Measurements from ENCODE around the gene EXOC3. TPM values are rescaled to one million over a fixed set of nuclear protein-coding genes. Genes with fewer than 3 reads are reported as not detected.

The EXOC3 gene
- total RNA-seq, 1 experiment from 2014 or later, result 77.6 TPM

- no peak for DNase-seq (ENCODE audit: low read depth)
Measured at GRCh38 chr5:437281-437771, 5.7 kb upstream of the EXOC3 start.

GRCh38 chr5:438481-438981 is 4.4 kb upstream of the EXOC3 start:
- no peak for DNase-seq (ENCODE audit: low read depth)

DNA sequence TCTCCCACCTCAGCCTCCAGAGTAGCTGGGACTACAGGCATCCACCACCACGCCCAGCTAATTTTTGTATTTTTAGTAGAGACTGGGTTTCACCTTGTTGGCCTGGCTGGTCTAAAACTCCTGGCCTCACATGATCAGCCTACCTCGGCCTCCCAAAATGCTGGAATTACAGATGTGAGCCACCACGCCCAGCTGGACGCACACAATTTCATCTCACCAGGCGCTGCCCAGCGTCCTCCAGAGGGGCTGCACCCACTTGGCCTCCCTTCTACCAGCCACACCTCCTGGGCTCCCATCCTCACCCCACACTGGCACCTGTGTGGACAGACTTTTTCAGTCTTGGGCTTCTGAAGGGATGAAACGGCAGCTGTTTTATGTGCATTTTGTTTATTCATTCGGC is 3.8 kb upstream of the EXOC3 start:
- no peak for DNase-seq (ENCODE audit: low read depth)

DNA sequence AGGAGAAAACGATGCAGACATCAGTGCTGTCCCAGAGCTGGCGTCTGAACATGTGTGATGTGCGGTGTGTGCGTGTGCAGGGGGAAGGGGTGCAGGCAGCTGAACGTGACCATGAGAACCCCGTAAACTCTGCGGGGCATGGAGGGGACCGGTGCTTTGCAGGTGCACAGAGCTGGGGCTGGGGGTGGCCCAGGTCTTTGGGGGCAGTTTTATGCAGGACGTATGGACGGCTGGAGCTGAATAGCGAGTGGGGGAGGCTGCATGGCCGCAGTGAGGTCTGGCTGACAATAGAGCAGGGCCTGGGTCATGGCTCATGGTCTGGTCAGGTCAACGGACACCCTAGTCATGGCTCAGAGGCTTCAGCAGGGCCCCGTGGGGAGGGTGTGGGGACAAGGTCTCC is 3.3 kb upstream of the EXOC3 start:
- DNase-seq (ENCODE audit: low read depth), result no peak

DNA sequence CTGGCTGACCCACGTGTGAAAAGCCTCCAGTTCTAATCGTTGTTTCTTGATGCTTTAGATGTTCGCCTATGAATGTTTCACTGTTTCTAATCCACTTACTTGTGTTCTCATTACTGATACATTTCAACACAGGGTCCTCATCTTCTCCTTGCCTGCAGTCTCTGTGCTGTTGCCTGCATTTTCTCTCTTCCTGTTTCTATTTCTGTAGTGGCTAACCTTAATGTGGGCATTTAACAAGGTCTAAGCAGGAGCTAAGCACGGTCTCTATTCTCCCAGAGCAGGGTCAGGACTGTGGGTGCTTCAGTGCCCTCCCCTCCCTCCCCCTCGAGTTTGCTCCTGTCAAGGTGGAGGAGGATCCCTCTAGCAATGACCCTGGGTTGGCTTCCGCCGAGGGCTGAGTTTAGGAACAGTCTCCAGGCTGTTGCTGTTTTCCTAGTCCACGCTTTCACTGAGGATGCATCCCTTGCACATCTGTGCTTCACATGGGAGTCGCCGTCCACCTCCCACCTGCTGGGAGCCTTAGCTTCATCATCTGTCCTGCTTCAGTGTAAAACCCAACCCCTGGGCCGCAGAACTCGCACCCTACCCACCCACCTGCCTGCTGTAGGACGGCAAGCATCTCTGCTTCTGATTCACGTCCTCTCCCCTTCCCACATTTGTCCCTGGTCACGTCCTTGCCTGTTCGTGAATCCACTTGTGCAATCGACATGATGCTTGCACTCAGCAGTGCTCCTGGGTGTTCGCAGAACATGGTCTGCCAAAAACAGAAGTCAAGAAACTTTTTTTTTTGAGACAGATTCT is 2.4 kb upstream of the EXOC3 start:
- no peak for DNase-seq (ENCODE audit: low read depth)

DNA sequence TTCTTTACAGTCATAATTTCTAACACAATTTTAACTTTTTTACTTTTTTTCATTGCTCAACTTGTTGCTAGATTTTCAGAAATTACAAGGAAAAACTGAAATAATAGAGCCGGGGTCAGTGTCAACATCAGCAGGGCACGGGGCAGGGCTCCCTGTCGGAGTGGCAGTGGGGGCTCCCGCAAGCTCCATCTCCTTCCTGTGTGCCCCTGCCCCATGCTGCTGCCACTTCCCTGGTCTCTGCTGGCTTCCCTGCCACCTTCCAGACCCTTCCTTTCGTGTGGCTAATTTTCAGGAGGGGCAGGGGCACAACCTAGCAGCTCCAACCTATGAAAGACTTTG is 1.0 kb upstream of the EXOC3 start:
- no peak for DNase-seq (ENCODE audit: low read depth)

DNA sequence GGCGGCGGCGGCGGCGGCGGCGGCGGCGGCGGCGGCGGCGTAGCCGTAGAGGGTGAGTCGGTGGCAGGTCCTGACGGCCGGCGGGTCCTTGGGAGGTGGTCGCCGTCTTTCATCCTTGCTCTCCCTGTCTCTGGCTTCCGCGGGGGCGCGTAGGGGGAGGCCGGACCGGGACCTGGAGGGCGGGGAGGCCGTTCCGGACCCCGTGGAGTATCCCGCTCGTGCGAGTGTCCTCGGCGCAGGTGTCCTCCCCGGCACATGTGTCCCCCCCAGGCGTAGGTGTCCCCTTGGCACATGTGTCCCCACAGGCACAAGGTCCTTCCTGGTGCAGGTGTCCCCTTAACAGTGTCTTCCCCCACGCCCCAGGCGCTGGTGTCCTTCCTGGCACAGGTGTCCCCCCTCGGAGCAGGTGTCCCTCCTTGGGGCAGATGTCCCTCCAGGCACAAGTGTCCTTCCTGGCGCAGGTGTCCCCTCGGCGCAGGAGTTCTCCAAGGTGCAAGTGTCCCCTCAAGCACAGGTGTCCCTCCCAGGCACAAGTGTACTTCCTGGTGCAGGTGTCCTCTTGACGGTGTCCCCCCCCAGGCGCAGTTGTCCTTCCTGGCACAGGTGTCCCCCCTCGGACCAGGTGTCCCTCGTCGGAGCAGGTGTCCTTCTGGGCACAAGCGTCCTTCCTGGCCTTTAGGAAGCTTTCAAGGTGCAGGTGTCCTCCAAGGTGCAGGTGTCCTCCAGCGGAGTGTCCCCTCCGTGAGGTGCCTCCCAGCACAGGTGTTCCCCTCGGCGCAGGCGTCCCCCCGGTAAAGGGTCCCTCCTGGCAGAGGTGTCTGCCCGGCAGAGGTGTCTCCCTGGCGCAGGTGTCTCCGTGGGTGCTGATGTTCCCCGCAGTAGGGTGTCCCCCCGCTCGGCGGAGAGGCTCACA is 519 bp downstream of the EXOC3 start:
- DNase-seq (ENCODE audit: low read depth), result no peak

DNA sequence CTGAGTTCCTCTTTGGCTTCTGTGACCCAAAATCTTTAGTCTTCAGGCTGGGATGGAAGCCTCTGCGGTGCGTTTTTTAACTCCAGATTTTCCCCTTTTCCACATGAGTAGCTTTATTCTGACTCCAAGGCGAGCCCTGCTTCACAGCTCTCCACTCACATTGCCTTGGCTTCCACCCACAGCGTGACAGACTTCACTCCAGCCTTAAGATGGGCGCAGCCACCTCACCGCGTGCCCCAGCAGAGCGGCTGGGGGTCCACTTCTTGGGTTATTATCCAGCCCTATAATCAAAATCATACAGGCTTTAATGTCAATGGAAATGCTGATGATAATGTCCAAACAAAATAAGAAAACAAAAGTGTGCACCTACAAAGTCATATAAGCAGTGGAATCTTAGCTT is 1.2 kb downstream of the EXOC3 start:
- no peak for DNase-seq (ENCODE audit: low read depth)

- DNase-seq (ENCODE audit: low read depth), result no peak
Measured at GRCh38 chr5:445591-445990, 2.6 kb downstream of the EXOC3 start.

DNA sequence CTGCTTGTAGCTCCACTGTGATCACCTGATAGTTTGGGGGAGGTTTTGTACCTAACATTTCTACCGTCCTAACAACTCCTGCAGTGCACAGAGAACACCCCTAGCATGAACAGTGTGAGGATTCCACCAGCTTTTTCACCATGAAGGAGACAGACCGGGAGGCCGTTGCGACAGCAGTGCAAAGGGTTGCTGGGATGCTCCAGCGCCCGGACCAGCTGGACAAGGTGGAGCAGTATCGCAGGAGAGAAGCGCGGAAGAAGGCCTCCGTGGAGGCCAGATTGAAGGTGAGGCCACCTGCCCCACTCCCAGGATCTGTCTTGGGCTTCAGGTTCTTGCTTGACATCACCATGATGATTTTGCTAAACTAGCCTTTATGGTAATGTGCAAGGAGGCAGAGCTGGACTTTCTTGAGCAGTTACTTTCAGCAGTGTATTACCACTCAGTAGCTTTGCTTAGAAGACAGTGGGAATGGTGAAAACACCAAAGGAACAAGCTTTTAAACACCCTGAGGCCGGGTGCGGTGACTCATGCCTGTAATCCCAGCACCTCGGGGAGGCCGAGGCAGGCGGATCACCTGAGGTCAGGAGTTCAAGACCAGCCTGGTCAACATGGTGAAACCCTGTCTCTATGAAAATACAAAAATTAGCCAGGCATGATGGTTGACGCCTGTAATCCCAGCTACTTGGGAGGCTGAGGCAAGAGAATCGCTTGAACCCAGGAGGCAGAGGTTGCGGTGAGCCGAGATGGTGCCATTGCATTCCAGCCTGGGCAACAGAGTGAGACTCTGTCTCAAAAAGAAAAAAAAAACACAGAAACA is 3.3 kb downstream of the EXOC3 start:
- DNase-seq (ENCODE audit: low read depth), result no peak

GRCh38 chr5:446883-447263 is 3.9 kb downstream of the EXOC3 start:
- no peak for DNase-seq (ENCODE audit: low read depth)

DNA sequence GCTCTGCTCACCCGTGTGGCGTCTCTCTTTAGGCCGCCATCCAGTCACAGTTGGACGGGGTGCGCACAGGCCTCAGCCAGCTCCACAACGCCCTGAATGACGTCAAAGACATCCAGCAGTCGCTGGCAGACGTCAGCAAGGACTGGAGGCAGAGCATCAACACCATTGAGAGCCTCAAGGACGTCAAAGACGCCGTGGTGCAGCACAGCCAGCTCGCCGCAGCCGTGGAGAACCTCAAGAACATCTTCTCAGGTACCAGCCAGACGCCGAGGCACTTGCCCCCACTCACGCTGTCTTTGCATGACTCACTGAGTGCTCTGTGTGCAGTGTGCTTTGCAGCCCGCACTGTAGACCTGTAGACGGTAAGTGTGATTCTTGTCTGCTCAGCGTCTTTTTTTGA is 4.5 kb downstream of the EXOC3 start:
- no peak for DNase-seq (ENCODE audit: low read depth)

DNA sequence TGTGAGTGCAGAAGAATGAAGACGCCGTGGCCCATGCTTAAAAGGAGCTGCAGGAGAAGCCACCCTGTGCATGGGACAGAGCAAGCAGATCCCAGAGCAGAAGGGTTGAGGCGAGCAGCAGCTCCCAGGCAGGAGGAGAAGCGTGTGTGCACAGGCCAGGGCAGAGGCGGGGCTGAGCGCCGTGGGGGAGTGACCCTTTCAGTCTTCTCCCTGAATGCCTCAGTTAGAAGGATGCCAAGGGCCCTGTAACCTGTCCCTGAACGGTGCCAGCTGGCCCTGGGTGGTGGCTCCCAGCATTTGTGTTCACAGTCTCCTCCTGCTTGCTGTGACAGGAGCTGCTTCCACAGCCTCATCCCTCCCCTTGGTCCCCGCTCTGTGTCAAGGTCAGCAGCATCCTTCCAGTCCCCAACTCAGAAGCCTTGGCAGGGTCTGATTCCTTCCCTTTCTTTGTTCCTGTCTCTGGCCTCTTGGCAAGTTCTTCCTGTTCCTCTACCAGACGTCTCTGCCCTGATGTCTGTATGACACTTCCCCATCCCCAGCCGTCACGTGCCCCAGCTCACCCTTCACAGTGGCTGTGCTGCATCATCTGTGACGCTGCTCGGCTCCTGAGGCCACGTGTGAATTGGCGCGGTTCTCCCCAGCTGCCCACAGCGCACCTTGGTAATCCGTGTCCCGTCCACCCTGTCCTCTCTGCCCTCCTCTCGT is 5.2 kb downstream of the EXOC3 start:
- DNase-seq (ENCODE audit: low read depth), result no peak

- DNase-seq (ENCODE audit: low read depth), result no peak
Measured at GRCh38 chr5:448766-449090, 5.8 kb downstream of the EXOC3 start.

DNA sequence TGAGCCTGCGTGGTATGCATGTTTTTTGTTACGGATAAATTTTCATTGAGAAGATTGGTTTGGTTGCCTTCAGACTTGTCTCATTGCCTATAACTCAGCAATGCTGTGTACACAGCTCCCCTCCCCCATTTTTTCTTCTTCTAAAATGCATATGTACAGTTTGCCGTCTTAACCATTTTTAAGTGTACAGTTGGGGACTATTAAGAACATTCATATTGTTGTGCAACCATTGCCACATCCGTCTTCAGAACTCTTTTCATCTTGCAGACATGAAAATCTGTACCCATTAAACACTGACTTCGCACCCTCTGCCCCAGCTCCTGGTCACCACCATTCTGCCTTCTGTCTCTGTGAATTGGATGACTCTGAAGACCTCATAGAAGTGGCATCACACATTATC is 6.2 kb downstream of the EXOC3 start:
- no peak for DNase-seq (ENCODE audit: low read depth)

DNA sequence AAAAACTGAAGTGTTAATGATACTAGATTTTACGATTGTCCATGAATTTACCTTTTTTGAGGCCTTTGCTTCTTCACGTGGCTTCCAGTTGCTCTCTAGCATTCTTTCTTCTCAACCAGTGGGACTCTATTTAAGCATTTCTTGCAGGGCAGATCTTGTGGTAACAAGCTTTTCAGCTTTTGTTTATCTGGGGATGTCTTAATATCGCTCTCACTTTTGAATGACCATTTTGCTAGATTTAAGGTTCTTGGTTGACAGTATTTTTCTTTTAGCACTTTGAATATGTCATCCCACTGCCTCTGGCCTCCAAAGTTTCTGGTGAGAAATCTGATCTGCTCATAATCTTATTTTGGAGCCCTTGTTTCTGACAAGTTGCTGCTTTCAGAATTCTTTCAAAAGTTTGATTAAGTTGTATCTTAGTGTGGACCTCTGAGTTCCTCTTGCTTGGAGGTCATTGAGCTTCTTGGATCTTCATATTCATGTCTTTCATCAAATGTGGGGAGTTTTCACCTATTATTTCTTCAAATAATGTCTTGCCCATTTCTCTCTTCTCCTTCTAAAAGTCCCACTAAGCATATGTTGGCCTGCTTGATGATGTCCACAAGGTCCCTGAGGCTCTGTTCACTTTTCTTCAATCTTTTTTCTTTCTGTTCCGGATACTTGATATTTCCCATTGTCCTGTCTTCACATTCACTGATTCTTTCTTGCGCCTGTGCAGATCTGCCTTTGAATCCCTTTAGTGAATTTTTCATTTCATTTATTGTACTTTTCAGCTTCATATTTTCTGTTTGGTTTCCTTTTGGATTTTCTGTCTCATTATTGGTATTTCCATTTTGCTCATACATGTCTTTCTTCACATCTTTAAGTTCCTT is 8.8 kb downstream of the EXOC3 start:
- DNase-seq (ENCODE audit: low read depth), result no peak

DNA sequence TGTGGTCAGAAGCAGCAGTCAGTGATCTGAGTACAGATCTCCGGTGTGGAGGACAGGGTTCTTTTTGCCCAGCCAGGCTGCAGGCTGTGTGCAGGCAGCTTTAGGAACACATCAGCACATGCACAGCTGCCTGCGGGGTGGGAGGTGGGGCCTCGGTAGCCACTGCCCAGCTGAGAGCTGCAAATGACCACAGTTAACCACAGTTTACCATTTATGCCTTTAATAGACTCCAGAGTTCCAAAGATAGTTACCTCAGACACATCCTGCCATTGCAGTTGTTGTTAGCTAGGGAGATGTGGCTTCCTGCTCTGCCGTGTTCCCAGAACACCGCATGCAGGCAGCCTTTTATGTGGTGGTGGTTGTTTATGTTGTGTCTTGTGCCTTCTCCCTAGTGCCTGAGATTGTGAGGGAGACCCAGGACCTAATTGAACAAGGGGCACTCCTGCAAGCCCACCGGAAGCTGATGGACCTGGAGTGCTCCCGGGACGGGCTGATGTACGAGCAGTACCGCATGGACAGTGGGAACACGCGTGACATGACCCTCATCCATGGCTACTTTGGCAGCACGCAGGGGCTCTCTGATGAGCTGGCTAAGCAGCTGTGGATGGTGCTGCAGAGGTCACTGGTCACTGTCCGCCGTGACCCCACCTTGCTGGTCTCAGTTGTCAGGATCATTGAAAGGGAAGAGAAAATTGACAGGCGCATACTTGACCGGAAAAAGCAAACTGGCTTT is 10.2 kb downstream of the EXOC3 start:
- no peak for DNase-seq (ENCODE audit: low read depth)

GRCh38 chr5:453725-454481 is 10.9 kb downstream of the EXOC3 start:
- DNase-seq (ENCODE audit: low read depth), result no peak

DNA sequence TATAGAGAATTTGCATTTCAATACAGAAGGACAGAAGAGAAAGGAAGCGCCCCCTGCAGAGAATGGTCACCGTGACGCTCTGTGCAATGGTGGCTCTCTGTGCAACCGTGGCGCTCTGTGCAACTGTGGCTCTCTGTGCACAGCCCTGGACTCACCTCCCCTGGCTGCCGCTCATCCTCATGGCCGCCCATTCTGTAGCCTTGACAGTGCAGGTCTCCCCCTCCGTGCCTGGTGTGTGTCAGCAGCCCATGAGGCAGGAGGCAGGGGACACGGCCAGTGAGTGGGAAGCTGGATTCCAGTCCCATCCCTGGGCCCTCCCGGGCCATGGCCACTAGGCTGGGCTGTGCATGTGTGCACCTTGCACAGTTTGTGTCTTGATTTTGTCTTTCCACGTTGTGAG is 12.0 kb downstream of the EXOC3 start:
- DNase-seq (ENCODE audit: low read depth), result no peak

Measured in HT1080 (cell line).